CD4-positive, alpha-beta T cell (primary cell): Measurements from ENCODE around the gene SHC4. TPM values are rescaled to one million over a fixed set of nuclear protein-coding genes. Genes with fewer than 3 reads are reported as not detected.
A peak's percentile ranks its signal among the peaks of the same experiment; 100 is the strongest.

Source experiments
- ATAC-seq: fragments of 200-7000 bp; cut with Tn5 transposase; one replicate; pipeline ENCODE4 v1.10.0; 2022; ENCODE audit warnings: mild to moderate bottlenecking; ENCODE audit not compliant: poor library complexity
- CTCF ChIA-PET: fragments of 350-600 bp; sonication (Branson Sonifier 250); formaldehyde crosslinking; loops from one replicate; lab custom pipeline; 2021; ENCODE audit warnings: antibody characterized with exemption, inconsistent platforms; lab: Charles Lee
- POLR2A ChIA-PET: fragments of 350-600 bp; sonication (Branson Sonifier 250); formaldehyde crosslinking; loops from one replicate; lab custom pipeline; 2021; ENCODE audit warnings: antibody characterized with exemption, inconsistent platforms; lab: Charles Lee
- DNase-seq, 14 experiments: peaks; one replicate each; pipeline ENCODE4 v3.0.0-alpha.2; 2013 to 2020; ENCODE audit warnings: mixed read lengths in 2 of 14
- H3K27ac ChIP-seq, 2 donors: one replicate each; pipeline versions ENCODE4 v1.5.1 to v1.7.0; 2013; ENCODE audit warnings: low read length in 2 of 2, low read depth in 1 of 2, mild to moderate bottlenecking in 1 of 2
- H3K27me3 ChIP-seq, 2 experiments: 1 replicate in 1 of 2; 2 replicates in 1 of 2; pipeline versions ENCODE4 v1.6.1 to v1.7.0; 2013; ENCODE audit warnings: low read length in 2 of 2, control low read depth in 1 of 2, mild to moderate bottlenecking in 1 of 2, moderate library complexity in 1 of 2; ENCODE audit not compliant: insufficient read depth in 2 of 2, control insufficient read depth in 1 of 2
- H3K36me3 ChIP-seq: one replicate; pipeline ENCODE4 v1.6.1; 2013; ENCODE audit warnings: low read length, control low read depth; ENCODE audit not compliant: insufficient read depth
- H3K4me1 ChIP-seq: one replicate; pipeline ENCODE4 v1.6.1; 2013; ENCODE audit warnings: low read length, control low read depth; ENCODE audit not compliant: insufficient read depth
- H3K4me3 ChIP-seq: one replicate; pipeline ENCODE4 v1.5.1; 2013; ENCODE audit warnings: mild to moderate bottlenecking, low read length, moderate library complexity
- H3K9me3 ChIP-seq, 2 experiments: 1 replicate in 1 of 2; 2 replicates in 1 of 2; pipeline versions ENCODE4 v1.6.1 to v1.7.0; 2013; ENCODE audit warnings: low read length in 2 of 2, mild to moderate bottlenecking in 2 of 2, control low read depth in 1 of 2, moderate library complexity in 1 of 2; ENCODE audit not compliant: control insufficient read depth in 1 of 2, insufficient read depth in 1 of 2
- H3K27ac Mint-ChIP-seq: one replicate; pipeline ENCODE4 v1.8.0; 2020; ENCODE audit warnings: mixed read lengths
- H3K27me3 Mint-ChIP-seq: one replicate; pipeline ENCODE4 v1.8.0; 2021; ENCODE audit warnings: mixed read lengths
- H3K36me3 Mint-ChIP-seq: one replicate; pipeline ENCODE4 v1.8.0; 2021; ENCODE audit warnings: low read depth, mixed read lengths
- H3K4me1 Mint-ChIP-seq: one replicate; pipeline ENCODE4 v1.8.0; 2021; ENCODE audit warnings: low read depth, mixed read lengths
- H3K4me3 Mint-ChIP-seq: one replicate; pipeline ENCODE4 v1.8.0; 2020; ENCODE audit warnings: mild to moderate bottlenecking, mixed read lengths
- H3K9me3 Mint-ChIP-seq: one replicate; pipeline ENCODE4 v1.8.0; 2020; ENCODE audit warnings: mixed read lengths
- intact Hi-C, 2 experiments: fragments of 100-400 bp; cut with DNase I in 1 of 2; cut with micrococcal nuclease in 1 of 2; formaldehyde crosslinking; loops; one replicate each; pipeline versions ENCODE4 v1.15.1 to v1.9.0; 2023 to 2025; cut with DNase I, micrococcal nuclease
- total RNA-seq, 174 experiments: library from RNA in 2 of 174; stranded (reverse) in 2 of 174; gene quantifications; one replicate each; pipeline ENCODE4 v1.2.3 and lab custom pipeline; 2021 to 2026
- TF ChIP-seq, protein P1 (sequence below): fragments of 200-600 bp; IDR thresholded peaks from one replicate; pipeline ENCODE4 v1.8.0; 2022; ENCODE audit warnings: antibody characterized with exemption, mild to moderate bottlenecking

Gene SHC4
- total RNA-seq, 2 experiments from 2014 or later = not detected

DNA sequence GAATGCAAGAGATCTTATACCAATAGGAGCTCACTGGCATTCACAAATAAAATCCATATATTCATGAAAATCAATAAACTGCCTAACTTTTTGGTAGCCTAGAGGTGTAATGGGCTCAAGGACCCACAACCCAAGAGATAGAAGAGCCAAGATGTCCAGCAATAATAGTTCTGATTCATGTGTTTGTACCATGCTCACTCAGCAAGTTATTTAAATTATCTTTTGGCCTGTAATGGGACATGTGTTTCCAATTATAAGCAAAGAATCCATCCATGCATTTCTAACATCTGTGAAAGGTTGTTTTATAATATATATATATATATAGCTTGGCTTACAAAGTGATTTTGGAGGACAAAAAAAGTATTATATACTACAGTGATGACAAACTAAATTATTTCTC is 29.7 kb upstream of the SHC4 start:
- no peaks in the 10 kb centered on the region for H3K9me3 Mint-ChIP-seq
- H3K4me3 Mint-ChIP-seq = no peak overlapping the region
- no peaks in the 10 kb centered on the region for H3K9me3 ChIP-seq
- no peak overlapping the region for H3K27ac Mint-ChIP-seq
- H3K27me3 ChIP-seq = no peaks in the 10 kb centered on the region
- H3K27ac ChIP-seq = no peak overlapping the region
- H3K4me1 ChIP-seq = no peaks in the 10 kb centered on the region
- DNase-seq = no peak
- TF ChIP-seq, protein P1, sequence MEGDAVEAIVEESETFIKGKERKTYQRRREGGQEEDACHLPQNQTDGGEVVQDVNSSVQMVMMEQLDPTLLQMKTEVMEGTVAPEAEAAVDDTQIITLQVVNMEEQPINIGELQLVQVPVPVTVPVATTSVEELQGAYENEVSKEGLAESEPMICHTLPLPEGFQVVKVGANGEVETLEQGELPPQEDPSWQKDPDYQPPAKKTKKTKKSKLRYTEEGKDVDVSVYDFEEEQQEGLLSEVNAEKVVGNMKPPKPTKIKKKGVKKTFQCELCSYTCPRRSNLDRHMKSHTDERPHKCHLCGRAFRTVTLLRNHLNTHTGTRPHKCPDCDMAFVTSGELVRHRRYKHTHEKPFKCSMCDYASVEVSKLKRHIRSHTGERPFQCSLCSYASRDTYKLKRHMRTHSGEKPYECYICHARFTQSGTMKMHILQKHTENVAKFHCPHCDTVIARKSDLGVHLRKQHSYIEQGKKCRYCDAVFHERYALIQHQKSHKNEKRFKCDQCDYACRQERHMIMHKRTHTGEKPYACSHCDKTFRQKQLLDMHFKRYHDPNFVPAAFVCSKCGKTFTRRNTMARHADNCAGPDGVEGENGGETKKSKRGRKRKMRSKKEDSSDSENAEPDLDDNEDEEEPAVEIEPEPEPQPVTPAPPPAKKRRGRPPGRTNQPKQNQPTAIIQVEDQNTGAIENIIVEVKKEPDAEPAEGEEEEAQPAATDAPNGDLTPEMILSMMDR = no peak
- intact Hi-C loops = no loop called here
- POLR2A ChIA-PET = no interaction called here
- no peaks in the 10 kb centered on the region for H3K27me3 Mint-ChIP-seq
- H3K4me3 ChIP-seq = no peak overlapping the region
- CTCF ChIA-PET = interaction anchor here (1.4 kb wide), 1 partner anchor 17 kb away, joined by 6 read pairs; no protein-coding TSS in a partner anchor
- H3K4me1 Mint-ChIP-seq = no peaks in the 10 kb centered on the region
- peaks cover 59% of the 10 kb centered on the region for H3K36me3 ChIP-seq
- H3K36me3 Mint-ChIP-seq = peaks cover 79% of the 10 kb centered on the region
- no peak for ATAC-seq

DNA sequence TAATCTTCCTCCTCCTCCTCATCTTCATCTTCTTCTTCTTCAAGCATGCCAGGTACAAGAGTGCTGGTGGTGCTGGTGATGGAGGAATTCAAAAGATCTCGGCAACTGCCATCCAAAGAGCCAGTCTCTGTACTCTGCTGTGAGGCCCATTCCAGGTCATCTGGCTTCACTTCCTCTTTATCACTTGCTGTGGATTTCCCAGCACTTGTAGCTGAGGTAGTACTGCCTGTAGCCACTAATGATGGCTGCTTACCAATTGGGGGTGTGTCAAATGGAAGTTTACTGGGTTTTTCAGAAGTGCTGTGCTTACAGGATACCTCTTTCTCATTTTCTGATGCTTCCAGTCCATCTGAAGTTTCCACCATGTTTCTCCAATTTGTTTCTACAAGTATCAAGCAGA is 28.8 kb upstream of the SHC4 start:
- Histone ChIP-seq H3K27ac (no peak overlapping the region), H3K4me3 (no peak overlapping the region), H3K27me3 (no peaks in the 10 kb centered on the region), H3K36me3 (peaks cover 52% of the 10 kb centered on the region), H3K4me1 (no peaks in the 10 kb centered on the region), H3K9me3 (no peaks in the 10 kb centered on the region)
- H3K36me3 Mint-ChIP-seq = peaks cover 76% of the 10 kb centered on the region
- no peaks in the 10 kb centered on the region for H3K27me3 Mint-ChIP-seq
- no peak for ATAC-seq
- ChIA-PET POLR2A (no interaction called here), CTCF (no interaction called here)
- no peaks in the 10 kb centered on the region for H3K9me3 Mint-ChIP-seq
- no peaks in the 10 kb centered on the region for H3K4me1 Mint-ChIP-seq
- H3K27ac Mint-ChIP-seq = no peak overlapping the region
- peak in 1 of 14 experiments; percentile 10 for DNase-seq
- intact Hi-C loops = no loop called here
- TF ChIP-seq, protein P1 = no peak
- H3K4me3 Mint-ChIP-seq = no peak overlapping the region

DNA sequence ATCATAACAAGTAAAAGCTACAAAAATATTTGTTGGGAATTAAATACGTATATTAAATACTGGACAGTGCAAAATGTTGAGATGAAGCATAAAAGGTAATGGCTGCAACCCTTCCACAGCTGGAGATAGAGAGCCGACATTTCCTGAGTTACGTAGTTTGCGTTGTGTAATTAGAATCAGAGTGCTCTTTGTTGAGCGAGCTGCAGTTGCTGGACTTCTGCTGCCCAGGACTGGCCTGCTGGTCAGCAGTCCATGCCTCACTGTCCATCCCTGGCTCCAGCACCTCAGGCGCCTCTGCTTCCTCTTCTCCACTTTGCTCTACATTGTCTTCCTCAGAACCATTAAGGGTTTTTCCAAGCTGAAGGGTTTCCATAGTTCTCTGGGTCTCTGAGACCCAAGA is 28.4 kb upstream of the SHC4 start:
- Histone ChIP-seq H3K4me3 (no peak overlapping the region), H3K36me3 (peaks cover 52% of the 10 kb centered on the region), H3K27ac (no peak overlapping the region), H3K9me3 (no peaks in the 10 kb centered on the region), H3K4me1 (no peaks in the 10 kb centered on the region), H3K27me3 (no peaks in the 10 kb centered on the region)
- no peaks in the 10 kb centered on the region for H3K4me1 Mint-ChIP-seq
- H3K36me3 Mint-ChIP-seq = peaks cover 72% of the 10 kb centered on the region
- TF ChIP-seq, protein P1 = no peak
- no peak overlapping the region for H3K27ac Mint-ChIP-seq
- DNase-seq = no peak
- H3K27me3 Mint-ChIP-seq = no peaks in the 10 kb centered on the region
- ChIA-PET POLR2A (no interaction called here), CTCF (no interaction called here)
- H3K4me3 Mint-ChIP-seq = no peak overlapping the region
- H3K9me3 Mint-ChIP-seq = no peaks in the 10 kb centered on the region
- no peak for ATAC-seq
- intact Hi-C loops = no loop called here
